Right cardiac atrium (tissue), 5 donors: ENCODE results near the gene TRPV3. TPM values are rescaled to one million over a fixed set of nuclear protein-coding genes. Genes with fewer than 3 reads are reported as not detected.
A peak's percentile ranks its signal among the peaks of the same experiment; 100 is the strongest.
"Not testable (repeated sequence)": the region's sequence is repeated elsewhere in the genome, so short reads cannot be mapped to it uniquely, and the experiment has no call there.

ENCODE experiments used
- ATAC-seq, 2 donors: fragments of 200-7000 bp; cut with Tn5 transposase; one replicate each; pipeline versions ENCODE4 v1.8.0 to v1.9.1; 2020; ENCODE audit warnings: moderate library complexity in 2 of 2, mild to moderate bottlenecking in 1 of 2
- DNase-seq, 3 donors: peaks; one replicate each; pipeline ENCODE4 v3.0.0-alpha.2; 2020
- H3K27ac ChIP-seq: one replicate; pipeline ENCODE4 v1.5.1; 2013; ENCODE audit warnings: mild to moderate bottlenecking, low read length, control low read depth, moderate library complexity
- H3K27me3 ChIP-seq: one replicate; pipeline ENCODE4 v1.6.1; 2013; ENCODE audit not compliant: control insufficient read depth, insufficient read depth
- H3K4me1 ChIP-seq: one replicate; pipeline ENCODE4 v1.6.1; 2013; ENCODE audit warnings: low read length; ENCODE audit not compliant: control insufficient read depth, insufficient read depth
- H3K4me3 ChIP-seq: one replicate; pipeline ENCODE4 v1.5.1; 2013; ENCODE audit warnings: low read length, control low read depth
- H3K9me3 ChIP-seq: one replicate; pipeline ENCODE4 v1.6.1; 2013; ENCODE audit warnings: low read length; ENCODE audit not compliant: control insufficient read depth
- WGBS: extraction: QIAGEN DNeasy Blood & Tissue Kit; methylation state at CpG from one replicate; pipeline ENCODE4 v1.1.7; 2013; 5-methylcytosine and 5-hydroxymethylcytosine counted together
- intact Hi-C, 4 donors: fragments of 100-400 bp; cut with DNase I; formaldehyde crosslinking; loops; one replicate each; pipeline versions ENCODE4 v1.11.0 to v1.14.0; 2022 to 2023
- polyA plus RNA-seq: library from polyadenylated mRNA; stranded (reverse); fragments of 200-250 nt; gene quantifications from one replicate; pipeline ENCODE4 v1.2.3, GENCODE V29; 2013
- total RNA-seq, 4 donors: library from RNA; stranded (reverse); fragmentation: NEBNext Ultra II Directional; extraction: Animal tissue kit (Norgen Biotek cat#: 25700); gene quantifications; one replicate each; pipeline ENCODE4 v1.2.1, GENCODE V29; 2021
- donor health status: healthy with polysubstance abuse.
- donor health status: DM: no; HTN: yes; CAD: no.
- donor health status: DM: no; HTN: no; CAD: no.
- donor health status: DM: no; HTN: yes; CAD: no; lungs with severe emphysema.
- donor health status: DM: yes; HTN: yes; CAD: no.

The TRPV3 gene
- total and polyA plus RNA-seq, 5 donors: 1.6 to 3.3 (median 2.7) TPM

- intact Hi-C loops: loop anchor here in 2 of 4 donors (10.0 kb wide), 1 partner anchor 103 kb away; the partner anchor contains the start of genes CTNS (in 2 of the 2) and SHPK (in 2 of the 2)
- Histone ChIP-seq H3K27me3 (no peaks in the 10 kb centered on the region), H3K27ac (peak overlapping the region; percentile 22), H3K4me3 (no peak overlapping the region), H3K4me1 (peaks cover 8% of the 10 kb centered on the region), H3K9me3 (no peaks in the 10 kb centered on the region)
- DNase-seq (peak in 2 of 3 donors; percentile 80), ATAC-seq (no peak)
- 65% methylated on average over 21 of the region's 21 CpGs for WGBS
These were observed 26.1 kb downstream of the TRPV3 start for GRCh38 chr17:3531266-3532101.

- WGBS: 20% methylated on average over 32 of the region's 32 CpGs
- peak; percentile 93 to 96 (median 95) for DNase-seq
- no peaks in the 10 kb centered on the region for H3K9me3 ChIP-seq
- no peak overlapping the region for H3K4me3 ChIP-seq
- intact Hi-C loops: loop anchor here in 2 of 4 donors (10.0 kb wide), 1 partner anchor 105 kb away; the partner anchor contains the start of genes CTNS (in 2 of the 2) and SHPK (in 2 of the 2)
- H3K27ac ChIP-seq: peak overlapping the region; percentile 83
- peaks cover 8% of the 10 kb centered on the region for H3K4me1 ChIP-seq
- peak; percentile 95 to 96 for ATAC-seq
- no peaks in the 10 kb centered on the region for H3K27me3 ChIP-seq
These were observed 27.5 kb downstream of the TRPV3 start for GRCh38 chr17:3529817-3530741.

- ATAC-seq: peak in 1 of 2 donors; percentile 44
- intact Hi-C loops: no loop called here
- Histone ChIP-seq H3K4me3 (no peak overlapping the region), H3K27me3 (no peaks in the 10 kb centered on the region), H3K4me1 (peaks cover 8% of the 10 kb centered on the region), H3K27ac (peak overlapping the region; percentile 30), H3K9me3 (no peaks in the 10 kb centered on the region)
- WGBS: 38% methylated on average over 11 of the region's 11 CpGs
- peak; percentile 55 to 60 (median 57) for DNase-seq
These were observed 28.6 kb downstream of the TRPV3 start for GRCh38 chr17:3528880-3529511.

GRCh38 chr17:3528403-3528851 is 29.2 kb downstream of the TRPV3 start:
- ATAC-seq (no peak), DNase-seq (peak in 2 of 3 donors; percentile 44 to 59)
- Histone ChIP-seq H3K9me3 (no peaks in the 10 kb centered on the region), H3K27me3 (no peaks in the 10 kb centered on the region), H3K4me3 (no peak overlapping the region), H3K27ac (no peak overlapping the region), H3K4me1 (peaks cover 8% of the 10 kb centered on the region)
- intact Hi-C loops: no loop called here
- WGBS: 43% methylated on average over 14 of the region's 14 CpGs

- DNase-seq (no peak), ATAC-seq (no peak)
- 94% methylated on average over 8 of the region's 8 CpGs for WGBS
- no peak overlapping the region for H3K27ac ChIP-seq
- H3K27me3 ChIP-seq: no peaks in the 10 kb centered on the region
- intact Hi-C loops: no loop called here
- H3K4me1 ChIP-seq: peaks cover 8% of the 10 kb centered on the region
- H3K9me3 ChIP-seq: no peaks in the 10 kb centered on the region
- H3K4me3 ChIP-seq: no peak overlapping the region
These were observed 29.7 kb downstream of the TRPV3 start for GRCh38 chr17:3527896-3528295.

GRCh38 chr17:3527468-3527867 is 30.1 kb downstream of the TRPV3 start:
- H3K4me1 ChIP-seq: peaks cover 8% of the 10 kb centered on the region
- ATAC-seq (no peak), DNase-seq (no peak)
- no peak overlapping the region for H3K27ac ChIP-seq
- no peaks in the 10 kb centered on the region for H3K9me3 ChIP-seq
- intact Hi-C loops: no loop called here
- no peak overlapping the region for H3K4me3 ChIP-seq
- 93% methylated on average over 5 of the region's 5 CpGs for WGBS
- H3K27me3 ChIP-seq: no peaks in the 10 kb centered on the region

- no peak for ATAC-seq
- DNase-seq: no peak
- H3K27me3 ChIP-seq: no peaks in the 10 kb centered on the region
- intact Hi-C loops: no loop called here
- H3K27ac ChIP-seq: no peak overlapping the region
- no peak overlapping the region for H3K4me3 ChIP-seq
- peaks cover 8% of the 10 kb centered on the region for H3K4me1 ChIP-seq
- 77% methylated on average over 10 of the region's 10 CpGs for WGBS
- no peaks in the 10 kb centered on the region for H3K9me3 ChIP-seq
These were observed 30.6 kb downstream of the TRPV3 start for GRCh38 chr17:3526971-3527370.

GRCh38 chr17:3526491-3526890 is 31.1 kb downstream of the TRPV3 start:
- H3K4me3 ChIP-seq: no peak overlapping the region
- ATAC-seq: no peak
- H3K27me3 ChIP-seq: no peaks in the 10 kb centered on the region
- no peak overlapping the region for H3K27ac ChIP-seq
- intact Hi-C loops: no loop called here
- WGBS: 88% methylated on average over 12 of the region's 12 CpGs
- DNase-seq: no peak
- H3K4me1 ChIP-seq: peaks cover 4% of the 10 kb centered on the region
- H3K9me3 ChIP-seq: no peaks in the 10 kb centered on the region

GRCh38 chr17:3524024-3524423 is 33.6 kb downstream of the TRPV3 start:
- WGBS: 90% methylated on average over 13 of the region's 13 CpGs
- H3K4me3 ChIP-seq: no peak overlapping the region
- H3K27me3 ChIP-seq: no peaks in the 10 kb centered on the region
- no peak overlapping the region for H3K27ac ChIP-seq
- no peak for ATAC-seq
- intact Hi-C loops: no loop called here
- no peaks in the 10 kb centered on the region for H3K4me1 ChIP-seq
- H3K9me3 ChIP-seq: no peaks in the 10 kb centered on the region
- no peak for DNase-seq

- H3K27ac ChIP-seq, ATAC-seq, H3K4me3 ChIP-seq, H3K9me3 ChIP-seq, DNase-seq, H3K4me1 ChIP-seq, H3K27me3 ChIP-seq, intact Hi-C loops: not testable (repeated sequence)
- WGBS: 94% methylated on average over 4 of the region's 4 CpGs
These were observed 38.1 kb downstream of the TRPV3 start for GRCh38 chr17:3519472-3519871.
